ENCODE measurements around the gene DGKI.

The DGKI gene

DNA sequence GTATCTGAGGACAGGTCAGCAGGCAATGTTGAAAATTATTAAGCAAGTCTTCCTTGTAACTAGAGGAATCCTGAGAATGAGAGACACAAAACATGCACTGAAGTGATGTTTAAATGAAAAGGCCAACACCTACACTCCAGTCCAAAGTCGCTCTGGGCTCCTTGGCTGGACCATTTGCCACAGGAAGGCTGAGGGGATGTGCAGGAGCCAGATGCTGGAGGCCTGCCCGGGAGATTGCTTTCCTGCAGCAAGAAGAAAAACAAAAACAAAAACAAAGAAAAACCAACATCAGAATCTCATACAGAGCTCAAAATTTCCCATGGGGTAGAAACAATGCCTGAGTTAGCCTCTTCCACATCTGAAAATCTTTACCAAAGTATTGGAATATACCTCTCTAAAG, 157.0 kb downstream of the DGKI start:
- no peaks in the 10 kb centered on the region for H3K4me1 ChIP-seq (ENCODE audit: insufficient read depth, low read length, severe bottlenecking)

DNA sequence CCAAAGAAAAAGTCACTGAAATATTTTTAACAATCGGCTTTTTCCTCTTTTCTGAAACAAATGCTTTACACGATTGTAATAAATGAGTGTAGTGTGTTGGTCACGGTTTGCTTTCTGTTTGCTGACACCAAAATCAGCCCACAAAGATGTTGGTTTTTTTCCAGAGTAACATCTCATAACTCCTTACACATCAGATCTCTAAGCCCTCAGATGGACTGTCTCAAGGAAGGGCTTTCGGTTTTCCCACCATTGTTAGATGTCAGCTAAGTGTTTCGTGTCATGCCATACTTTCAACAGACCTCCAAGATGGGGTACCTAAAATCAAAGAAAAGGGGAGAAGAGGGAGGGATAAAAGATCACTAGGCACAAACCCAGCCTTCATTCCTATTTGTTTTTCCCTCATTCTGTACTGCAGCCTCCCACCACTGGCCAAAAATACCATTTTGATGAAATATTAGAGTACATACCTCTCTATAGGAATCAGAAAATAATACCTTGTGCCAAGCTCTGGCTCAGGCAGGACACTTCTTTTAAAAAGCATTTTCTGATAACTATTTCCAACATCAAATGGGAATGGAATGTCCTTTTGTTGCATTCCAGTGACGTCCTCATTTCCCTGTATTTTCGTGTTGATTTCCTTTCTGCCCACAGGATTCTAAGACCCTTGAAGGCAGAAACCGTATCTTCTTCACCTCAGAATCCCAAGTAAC, 159.1 kb downstream of the DGKI start:
- no peaks in the 10 kb centered on the region for H3F3A ChIP-seq (ENCODE audit: insufficient read depth, low read length)
- H3K9me2 ChIP-seq (ENCODE audit: low read depth, low read length) = no peaks in the 10 kb centered on the region
- no peak overlapping the region for H2AFZ ChIP-seq (ENCODE audit: low read length)
- TF ChIP-seq EZH2 (IDR thresholded peaks at IDR 0.05; ENCODE audit: borderline replicate concordance, low read length) = no peak
- TF ChIP-seq, protein P1, sequence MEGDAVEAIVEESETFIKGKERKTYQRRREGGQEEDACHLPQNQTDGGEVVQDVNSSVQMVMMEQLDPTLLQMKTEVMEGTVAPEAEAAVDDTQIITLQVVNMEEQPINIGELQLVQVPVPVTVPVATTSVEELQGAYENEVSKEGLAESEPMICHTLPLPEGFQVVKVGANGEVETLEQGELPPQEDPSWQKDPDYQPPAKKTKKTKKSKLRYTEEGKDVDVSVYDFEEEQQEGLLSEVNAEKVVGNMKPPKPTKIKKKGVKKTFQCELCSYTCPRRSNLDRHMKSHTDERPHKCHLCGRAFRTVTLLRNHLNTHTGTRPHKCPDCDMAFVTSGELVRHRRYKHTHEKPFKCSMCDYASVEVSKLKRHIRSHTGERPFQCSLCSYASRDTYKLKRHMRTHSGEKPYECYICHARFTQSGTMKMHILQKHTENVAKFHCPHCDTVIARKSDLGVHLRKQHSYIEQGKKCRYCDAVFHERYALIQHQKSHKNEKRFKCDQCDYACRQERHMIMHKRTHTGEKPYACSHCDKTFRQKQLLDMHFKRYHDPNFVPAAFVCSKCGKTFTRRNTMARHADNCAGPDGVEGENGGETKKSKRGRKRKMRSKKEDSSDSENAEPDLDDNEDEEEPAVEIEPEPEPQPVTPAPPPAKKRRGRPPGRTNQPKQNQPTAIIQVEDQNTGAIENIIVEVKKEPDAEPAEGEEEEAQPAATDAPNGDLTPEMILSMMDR (IDR thresholded peaks at IDR 0.05; ENCODE audit: low read length) = no peak
- H3K36me3 ChIP-seq (ENCODE audit: insufficient read depth, low read length) = no peaks in the 10 kb centered on the region
- H3K79me2 ChIP-seq (ENCODE audit: insufficient read depth, low read length) = no peaks in the 10 kb centered on the region
- H3K4me1 ChIP-seq (ENCODE audit: insufficient read depth, low read length, severe bottlenecking) = no peaks in the 10 kb centered on the region
- no peaks in the 10 kb centered on the region for H3K27me3 ChIP-seq (ENCODE audit: insufficient read depth, low read length)
- no peak overlapping the region for H3K27ac ChIP-seq (ENCODE audit: low read depth, low read length, poor library complexity, severe bottlenecking)
- no peaks in the 10 kb centered on the region for H3K9me3 ChIP-seq (ENCODE audit: low read length)
- no peak overlapping the region for H3K4me3 ChIP-seq (ENCODE audit: low read depth, low read length, poor library complexity, severe bottlenecking)
- H3K4me2 ChIP-seq (ENCODE audit: low read length) = no peak overlapping the region
- no peaks in the 10 kb centered on the region for H4K20me1 ChIP-seq (ENCODE audit: insufficient read depth, low read length)
- H3K9ac ChIP-seq (ENCODE audit: low read length) = no peak overlapping the region

More for the DNA sequence above, 157.0 kb downstream of the DGKI start:
- no peaks in the 10 kb centered on the region for H3F3A ChIP-seq (ENCODE audit: insufficient read depth, low read length)
- no peaks in the 10 kb centered on the region for H4K20me1 ChIP-seq (ENCODE audit: insufficient read depth, low read length)
- H3K27ac ChIP-seq (ENCODE audit: low read depth, low read length, poor library complexity, severe bottlenecking) = no peak overlapping the region
- no peaks in the 10 kb centered on the region for H3K27me3 ChIP-seq (ENCODE audit: insufficient read depth, low read length)
- no peak overlapping the region for H3K4me3 ChIP-seq (ENCODE audit: low read depth, low read length, poor library complexity, severe bottlenecking)
- no peaks in the 10 kb centered on the region for H3K36me3 ChIP-seq (ENCODE audit: insufficient read depth, low read length)
- H3K4me2 ChIP-seq (ENCODE audit: low read length) = no peak overlapping the region
- H3K9ac ChIP-seq (ENCODE audit: low read length) = no peak overlapping the region
- no peaks in the 10 kb centered on the region for H3K9me3 ChIP-seq (ENCODE audit: low read length)
- TF ChIP-seq EZH2 (IDR thresholded peaks at IDR 0.05; ENCODE audit: borderline replicate concordance, low read length) = no peak
- H3K79me2 ChIP-seq (ENCODE audit: insufficient read depth, low read length) = no peaks in the 10 kb centered on the region
- H2AFZ ChIP-seq (ENCODE audit: low read length) = no peak overlapping the region
- no peaks in the 10 kb centered on the region for H3K9me2 ChIP-seq (ENCODE audit: low read depth, low read length)

DNA sequence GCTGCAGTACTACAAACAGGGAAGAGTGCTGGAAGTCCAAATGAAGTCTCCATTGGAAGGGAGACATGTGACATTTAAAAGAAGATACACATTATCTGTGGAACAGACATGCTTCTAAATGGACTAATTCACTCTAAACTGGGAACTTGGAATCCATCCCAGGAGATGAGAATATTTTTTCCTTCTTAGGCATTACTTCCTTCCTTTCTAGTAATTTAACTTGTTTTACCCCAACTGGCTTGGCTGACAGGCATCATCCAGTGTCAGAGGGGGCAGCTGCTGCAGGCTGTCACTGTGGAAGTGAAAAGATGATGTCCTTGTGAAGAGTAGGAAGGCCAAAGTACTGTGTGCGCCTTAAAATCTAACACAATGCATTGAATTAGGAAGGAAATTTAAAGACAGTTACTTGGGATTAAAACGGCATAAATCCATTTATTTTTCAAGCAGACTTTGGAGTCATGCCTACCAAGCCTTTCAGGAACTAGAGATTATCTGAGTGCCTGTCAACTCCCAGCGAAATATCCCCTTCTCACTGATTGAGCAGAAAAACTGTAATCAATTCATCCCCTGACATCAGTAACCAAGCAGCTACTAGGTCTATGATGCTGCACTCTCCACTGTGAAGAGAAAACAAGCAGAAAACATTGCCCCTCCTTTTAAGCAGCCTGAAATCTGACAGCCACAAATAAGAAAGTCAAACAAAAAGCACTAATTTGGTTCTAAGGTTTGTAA, 161.2 kb downstream of the DGKI start:
- Histone ChIP-seq H3F3A (ENCODE audit: insufficient read depth, low read length) (no peaks in the 10 kb centered on the region), H4K20me1 (ENCODE audit: insufficient read depth, low read length) (no peaks in the 10 kb centered on the region), H3K36me3 (ENCODE audit: insufficient read depth, low read length) (no peaks in the 10 kb centered on the region), H3K9me3 (ENCODE audit: low read length) (no peaks in the 10 kb centered on the region), H3K4me1 (ENCODE audit: insufficient read depth, low read length, severe bottlenecking) (no peaks in the 10 kb centered on the region), H3K27ac (ENCODE audit: low read depth, low read length, poor library complexity, severe bottlenecking) (no peak overlapping the region), H2AFZ (ENCODE audit: low read length) (no peak overlapping the region), H3K4me2 (ENCODE audit: low read length) (no peak overlapping the region), H3K9me2 (ENCODE audit: low read depth, low read length) (no peaks in the 10 kb centered on the region), H3K79me2 (ENCODE audit: insufficient read depth, low read length) (no peaks in the 10 kb centered on the region), H3K27me3 (ENCODE audit: insufficient read depth, low read length) (no peaks in the 10 kb centered on the region; the same call in 1 of the 2 replicates), H3K4me3 (ENCODE audit: low read depth, low read length, poor library complexity, severe bottlenecking) (no peak overlapping the region), H3K9ac (ENCODE audit: low read length) (no peak overlapping the region)
- no peak for TF ChIP-seq EZH2 (IDR thresholded peaks at IDR 0.05; ENCODE audit: borderline replicate concordance, low read length)
- TF ChIP-seq, protein P1 (IDR thresholded peaks at IDR 0.05; ENCODE audit: low read length) = no peak
